ENCODE results near the gene DCN.
A peak's percentile ranks its signal among the peaks of the same experiment; 100 is the strongest.

The DCN gene

DNA sequence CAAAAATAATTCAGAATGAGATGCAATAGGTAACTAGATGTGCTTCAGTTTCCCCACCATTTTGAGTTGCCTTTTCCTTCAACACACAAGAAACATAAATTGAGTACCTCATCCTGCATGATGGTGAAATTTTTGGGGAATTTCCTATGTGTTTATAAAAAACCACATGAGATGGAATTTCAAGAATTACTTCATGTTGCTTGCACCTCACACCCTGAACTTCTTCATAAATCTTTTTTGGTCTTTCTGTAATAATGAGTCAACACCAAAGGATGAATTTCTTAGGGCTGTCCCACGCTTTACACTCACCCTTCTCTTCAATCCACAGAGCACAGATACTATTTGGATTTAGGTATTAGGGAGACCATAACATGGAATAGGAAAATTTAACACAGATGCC, 48.7 kb downstream of the DCN start:
- no peak for DNase-seq

DNA sequence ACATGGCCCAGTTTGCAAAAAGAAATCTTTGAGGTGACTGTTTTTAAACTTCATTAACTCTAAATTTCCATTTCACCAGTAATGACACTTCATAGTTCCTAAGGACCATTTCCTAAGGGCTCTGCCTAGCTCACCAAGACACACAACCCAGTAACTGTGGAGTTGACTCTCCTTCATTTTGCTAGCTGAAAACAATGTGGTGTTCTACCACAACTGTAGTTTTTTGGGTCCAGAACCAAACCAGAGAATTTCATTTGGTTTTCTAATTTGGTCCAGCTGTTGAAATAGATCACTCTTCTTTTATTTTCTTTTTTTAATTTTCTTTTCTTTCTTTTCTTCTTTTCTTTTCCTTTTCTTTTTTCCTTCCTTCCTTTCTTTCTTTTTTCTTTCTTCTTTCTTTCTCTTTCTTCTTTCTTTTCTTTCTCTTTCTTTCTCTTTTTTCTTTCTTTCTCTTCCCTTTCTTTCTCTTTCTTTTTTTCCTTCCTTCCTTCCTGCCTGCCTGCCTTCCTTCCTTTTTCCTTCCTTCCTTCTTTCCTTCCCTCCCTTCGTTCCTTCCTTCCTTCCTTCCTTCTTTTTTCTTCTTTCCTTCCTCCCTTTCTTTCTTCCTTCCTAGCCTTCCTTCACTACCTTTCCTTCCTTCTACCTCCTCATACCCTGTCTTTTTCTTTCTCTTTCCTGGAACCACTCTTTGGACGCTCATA, 52.8 kb downstream of the DCN start:
- no peak for DNase-seq

DNA sequence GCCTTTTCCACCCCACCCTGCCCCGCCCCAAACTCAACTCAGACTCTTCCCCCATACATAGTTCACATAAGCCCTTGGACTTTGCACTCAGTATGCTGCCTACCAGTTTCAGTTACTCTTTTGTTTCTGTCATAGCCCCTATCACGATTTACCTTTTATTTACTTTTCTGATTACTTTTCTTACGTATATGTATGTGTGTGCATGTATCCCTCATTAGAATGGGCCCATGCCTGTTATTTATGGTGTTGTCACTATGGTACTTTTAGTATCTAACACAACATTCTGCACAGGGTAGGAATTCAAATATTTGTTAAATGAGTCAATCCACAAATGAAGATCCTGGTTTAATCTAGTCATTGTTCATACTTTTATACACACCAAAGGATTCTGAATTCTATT, 54.9 kb downstream of the DCN start:
- DNase-seq, result no peak

DNA sequence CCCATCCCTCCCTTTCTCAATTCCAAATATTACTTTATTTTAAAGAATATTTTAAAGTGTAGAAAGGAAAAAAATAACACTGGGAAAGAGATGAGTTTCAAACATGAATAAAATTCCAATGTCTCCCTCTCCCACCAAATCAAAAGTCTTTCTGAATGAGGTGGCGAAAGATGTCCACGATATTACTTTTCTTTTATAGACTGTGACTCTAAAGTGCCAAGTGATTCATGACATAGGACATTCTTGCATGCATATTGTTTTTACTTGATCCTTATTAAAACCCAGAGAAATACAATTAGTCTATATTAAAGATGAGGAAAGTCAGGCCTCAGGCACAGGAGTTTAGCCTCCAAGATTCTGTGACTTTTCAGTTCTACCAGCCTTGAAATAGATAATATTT, 55.3 kb downstream of the DCN start:
- DNase-seq, result no peak

DNA sequence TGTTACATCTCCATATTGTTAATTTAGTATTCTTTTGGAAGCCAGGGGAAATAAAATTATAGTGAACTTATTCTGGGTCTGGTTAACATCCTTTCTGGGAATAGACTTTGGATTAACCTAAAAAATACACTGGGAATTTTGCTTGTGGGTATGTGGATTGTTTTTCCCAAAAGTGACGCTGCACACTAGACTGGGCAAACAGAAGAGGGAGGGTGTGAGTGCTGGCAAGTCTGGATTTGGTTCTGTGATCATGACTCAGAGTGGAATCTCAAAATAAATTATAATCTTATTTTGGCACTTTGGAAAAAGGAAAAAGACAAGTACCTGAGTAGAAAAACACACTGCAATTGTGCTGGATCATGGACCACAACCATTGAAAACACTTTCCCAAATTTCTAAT, 56.1 kb downstream of the DCN start:
- DNase-seq, result no peak

DNA sequence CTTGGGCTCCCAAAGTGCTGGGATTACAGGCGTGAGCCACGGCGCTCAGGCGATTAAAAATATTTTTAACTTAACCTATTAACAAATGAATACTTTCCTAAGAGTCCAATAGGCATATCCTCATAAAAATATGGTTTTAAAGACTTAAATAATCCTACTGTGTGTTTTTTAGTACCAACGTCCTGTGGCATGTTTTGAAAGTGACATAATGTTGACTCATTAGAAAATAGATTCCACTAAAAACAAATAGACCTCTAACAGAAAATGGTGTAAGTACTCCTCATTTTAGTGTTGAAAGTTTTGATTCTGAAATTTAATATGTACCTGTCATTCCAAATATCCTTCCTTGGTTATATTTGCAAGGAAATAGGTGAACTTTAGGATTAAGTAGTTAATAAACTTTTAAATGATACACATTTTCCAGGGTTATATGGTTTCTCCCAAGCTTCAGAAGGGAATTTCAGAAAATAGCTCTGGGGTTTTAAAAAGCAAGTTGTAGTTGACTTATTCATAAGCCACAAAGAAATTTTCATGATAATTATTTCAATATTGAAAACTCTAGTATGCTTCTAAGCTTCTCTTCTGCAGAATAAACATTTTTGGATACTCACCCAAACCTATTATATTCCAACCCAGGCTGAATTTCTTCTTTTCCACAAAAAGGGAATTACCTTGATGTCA, 59.2 kb downstream of the DCN start:
- no peak for DNase-seq

DNA sequence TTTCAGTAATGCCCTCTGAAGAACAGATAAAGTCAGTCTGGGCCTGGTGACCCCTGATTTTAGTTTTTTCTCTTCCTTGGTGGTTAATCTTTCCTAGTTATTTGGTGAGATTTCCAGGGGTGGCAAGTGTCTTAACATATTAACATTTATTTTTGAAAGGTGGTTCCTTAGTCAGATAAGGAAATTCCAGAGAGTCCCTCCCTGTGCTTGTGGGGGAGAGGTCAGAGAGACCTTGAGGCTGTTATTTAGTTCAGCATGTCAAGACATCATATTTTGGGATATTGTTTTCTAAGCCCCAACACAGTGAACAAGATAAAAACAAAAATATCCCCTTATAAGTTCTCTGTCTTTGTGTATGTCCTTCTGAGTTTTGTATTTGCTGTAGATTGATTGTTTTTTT, 61.8 kb downstream of the DCN start:
- DNase-seq, result no peak

DNA sequence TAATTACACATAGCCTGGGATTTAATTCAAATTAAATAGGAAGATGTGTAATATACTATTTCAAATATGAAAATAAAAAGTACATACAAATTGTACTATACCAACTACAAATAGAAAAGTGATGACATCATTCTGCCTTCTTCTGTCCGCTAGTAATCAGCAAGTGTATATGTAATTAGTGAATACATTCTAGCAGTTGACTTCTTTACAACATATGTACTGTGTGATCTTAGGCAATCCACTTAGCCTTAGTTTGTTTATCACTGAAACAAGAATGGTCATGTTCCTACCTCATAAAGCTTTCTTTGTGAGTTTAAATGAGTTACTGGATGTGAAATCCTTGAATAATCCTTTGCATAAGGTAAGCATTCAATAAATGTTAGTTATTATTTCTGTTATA, 63.5 kb downstream of the DCN start:
- DNase-seq, result no peak

DNA sequence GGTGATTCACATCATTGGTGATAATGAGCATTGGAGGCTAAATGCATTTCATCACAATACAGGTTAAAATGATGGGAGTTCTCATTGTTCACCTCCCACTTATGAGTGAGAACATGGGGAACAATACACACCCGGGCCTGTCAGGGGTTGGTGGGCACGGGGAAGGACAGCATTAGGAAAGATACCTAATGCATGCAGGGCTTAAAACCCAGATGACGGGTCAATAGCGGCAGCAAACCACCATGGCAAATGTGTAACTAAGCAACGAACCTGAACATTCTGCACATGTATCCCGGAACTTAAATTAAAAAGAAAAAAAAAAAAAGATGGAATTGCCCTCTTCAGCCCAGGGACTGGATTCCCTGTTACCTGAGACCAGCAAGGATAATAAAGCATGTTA, 69.0 kb downstream of the DCN start:
- no peak for DNase-seq

DNA sequence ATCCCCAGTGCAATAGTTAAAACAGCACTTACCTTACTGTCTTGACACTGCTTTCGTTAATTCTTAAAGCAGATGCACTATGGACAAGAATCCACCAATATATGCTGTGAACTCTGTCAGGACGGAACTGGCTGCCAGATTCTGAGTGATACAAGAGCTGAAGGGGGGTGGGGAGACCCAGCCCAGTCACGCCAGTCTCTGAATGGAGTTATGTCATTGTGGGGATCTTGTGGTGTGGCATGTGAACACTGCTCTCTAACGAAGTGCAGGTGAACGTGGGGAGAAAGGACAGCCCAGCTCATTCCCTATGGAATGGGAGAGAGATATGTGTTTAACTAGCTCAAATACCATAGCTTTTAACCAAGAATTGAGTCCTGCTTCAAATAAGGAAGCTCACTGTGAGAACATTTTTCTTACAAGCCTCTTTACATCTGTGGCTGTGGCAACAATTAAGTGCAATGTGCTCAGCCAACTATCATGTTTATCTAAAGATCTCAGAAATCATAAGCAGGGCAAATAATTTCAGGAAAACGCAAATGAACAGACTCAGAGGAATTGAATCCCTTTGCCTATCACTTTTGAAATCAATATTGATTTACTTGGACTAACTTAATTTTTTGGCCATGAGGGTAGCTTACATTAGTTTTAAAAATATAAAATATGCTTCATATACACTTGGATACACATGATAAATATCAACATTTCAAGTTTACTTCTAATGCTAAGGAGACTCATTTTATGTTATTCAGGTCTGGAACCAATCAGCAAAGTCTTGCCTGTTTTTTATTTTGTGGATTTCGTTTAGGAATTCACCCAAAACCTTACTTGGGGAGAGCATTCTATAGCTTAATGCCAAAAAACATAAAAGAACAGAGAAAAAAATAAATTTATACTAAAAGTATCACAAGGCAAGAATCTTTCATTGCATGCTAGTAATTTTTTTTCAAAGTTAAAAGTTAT, 71.0 kb downstream of the DCN start, which contains the start of gene LUM:
Gene LUM (minus strand): TSS at position 129 of the 960 bp plus-strand sequence. CDS start 2,515 bp downstream, outside the sequence.
- DNase-seq, result no peak

DNA sequence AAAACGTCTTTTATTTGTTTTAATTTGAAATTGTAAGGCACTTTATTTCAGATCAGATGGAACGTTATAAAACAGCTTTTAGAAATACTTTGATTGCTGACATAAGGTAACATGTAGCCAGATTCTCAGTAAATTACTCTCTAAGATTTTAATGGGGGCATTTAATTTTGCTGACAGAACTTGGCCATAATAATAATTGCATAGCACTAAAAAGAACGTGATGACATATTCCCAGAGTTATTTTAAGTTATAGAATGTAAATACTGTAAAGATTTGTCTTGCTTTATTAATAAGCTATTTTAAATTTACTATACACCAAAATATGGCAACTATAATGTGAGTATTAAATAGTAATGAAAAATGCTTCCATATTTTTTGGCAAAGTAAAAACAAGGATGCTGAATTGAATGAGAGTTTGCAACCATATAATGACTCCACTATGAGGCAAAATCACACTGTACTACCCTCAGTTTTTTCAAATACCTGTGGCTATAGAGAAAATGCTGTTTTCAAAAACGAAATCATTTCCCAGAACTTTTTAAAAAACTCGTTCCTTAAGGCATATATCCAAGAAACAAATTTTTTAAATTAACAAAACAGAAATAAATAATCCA, 72.2 kb downstream of the DCN start:
- DNase-seq, result no peak

DNA sequence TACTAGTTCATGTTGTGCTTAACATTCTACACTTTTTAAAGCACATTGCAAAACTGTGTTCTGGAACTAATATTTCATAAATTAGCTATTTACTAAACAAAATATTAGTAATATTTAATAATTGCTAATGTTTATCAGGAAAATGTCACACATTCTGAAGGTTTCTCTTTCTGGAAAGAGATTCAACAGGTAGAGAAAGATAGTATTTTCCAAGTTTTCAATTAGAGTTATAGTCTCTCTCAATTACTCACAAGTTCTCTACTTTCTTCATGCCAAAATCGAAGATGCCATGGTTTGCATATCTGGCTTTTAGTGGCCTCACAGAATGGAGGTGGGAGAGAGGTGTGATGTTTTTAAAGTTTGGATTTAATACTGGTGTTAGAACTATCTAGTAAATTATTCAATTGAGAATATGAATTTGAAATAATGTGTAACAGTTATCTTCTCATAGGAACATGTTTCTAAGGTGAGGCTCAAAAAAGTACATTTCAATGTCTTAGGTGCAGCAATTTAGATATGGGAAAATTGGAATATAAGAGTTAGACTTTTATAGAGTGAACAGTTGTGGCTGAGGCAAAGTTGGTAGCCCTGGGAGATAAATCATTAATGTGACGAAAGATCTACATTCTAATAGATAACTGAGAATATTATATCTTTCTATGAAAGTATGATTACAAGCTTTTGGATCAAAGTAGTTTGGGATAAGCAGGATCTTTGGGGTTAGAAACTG, 72.9 kb downstream of the DCN start:
- no peak for DNase-seq

DNA sequence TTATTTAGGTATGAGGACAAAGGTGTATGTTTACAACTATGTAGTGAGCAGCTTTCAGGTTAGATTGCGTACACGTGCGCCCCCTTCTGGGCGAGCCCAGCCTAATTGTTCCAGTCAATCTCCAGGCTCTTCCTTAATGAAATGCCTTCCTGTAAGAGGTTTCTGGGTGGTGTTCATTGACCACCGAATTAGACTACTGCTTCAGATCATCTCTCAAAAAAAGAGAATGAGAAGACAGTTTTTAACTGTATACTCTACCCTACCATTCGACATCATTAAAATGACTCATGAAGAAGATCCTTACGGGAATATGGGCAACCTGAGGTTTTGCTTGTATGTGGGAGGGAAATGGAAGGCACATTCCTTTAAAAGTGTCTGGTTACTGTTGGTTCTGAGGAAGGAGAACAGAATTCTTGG, 73.5 kb downstream of the DCN start:
- peak; percentile 38 to 71 for DNase-seq

DNA sequence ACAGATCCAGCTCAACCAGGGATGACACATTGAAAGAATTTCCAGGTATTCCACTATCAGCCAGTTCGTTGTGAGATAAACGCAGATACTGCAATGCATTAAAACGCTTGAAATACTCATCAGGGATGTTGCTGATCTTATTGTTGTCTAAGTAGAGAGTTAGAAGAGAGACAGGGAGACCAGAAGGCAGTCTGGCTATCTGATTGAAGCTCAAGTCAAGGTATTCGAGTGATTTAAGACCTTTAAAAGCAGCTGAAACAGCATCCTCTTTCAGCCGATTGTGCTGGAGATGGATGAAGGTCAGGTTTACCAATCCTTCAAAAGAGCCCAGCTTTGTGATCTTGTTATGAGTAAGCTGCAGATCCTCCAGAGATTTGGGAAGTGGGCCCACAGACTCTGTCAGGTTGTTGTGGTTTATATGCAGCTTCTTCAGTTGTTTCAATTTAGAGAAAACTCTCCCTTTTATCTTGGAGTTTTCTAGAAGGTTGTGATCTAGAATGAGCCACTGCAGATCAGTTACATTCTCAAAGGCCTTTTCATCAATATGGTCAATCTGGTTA, 74.3 kb downstream of the DCN start:
- no peak for DNase-seq

DNA sequence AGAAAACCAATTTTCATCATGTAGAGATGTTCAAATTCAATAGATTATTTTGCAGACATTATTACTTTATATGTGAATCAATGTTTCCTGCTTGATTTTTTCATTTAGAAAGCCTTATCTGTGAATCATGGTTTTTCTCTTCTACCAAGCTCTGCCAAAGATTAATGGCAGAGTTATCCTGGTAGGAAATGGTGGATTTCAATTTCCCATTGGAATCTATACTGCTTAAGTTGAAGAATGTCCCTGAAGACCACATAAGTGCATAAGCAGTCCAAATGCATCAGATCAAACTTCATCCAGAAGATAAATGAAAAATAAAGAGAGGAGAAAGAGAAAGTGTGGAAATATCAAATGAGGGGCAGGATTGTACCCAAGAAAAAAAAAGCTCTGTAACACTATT, 76.3 kb downstream of the DCN start:
- no peak for DNase-seq

DNA sequence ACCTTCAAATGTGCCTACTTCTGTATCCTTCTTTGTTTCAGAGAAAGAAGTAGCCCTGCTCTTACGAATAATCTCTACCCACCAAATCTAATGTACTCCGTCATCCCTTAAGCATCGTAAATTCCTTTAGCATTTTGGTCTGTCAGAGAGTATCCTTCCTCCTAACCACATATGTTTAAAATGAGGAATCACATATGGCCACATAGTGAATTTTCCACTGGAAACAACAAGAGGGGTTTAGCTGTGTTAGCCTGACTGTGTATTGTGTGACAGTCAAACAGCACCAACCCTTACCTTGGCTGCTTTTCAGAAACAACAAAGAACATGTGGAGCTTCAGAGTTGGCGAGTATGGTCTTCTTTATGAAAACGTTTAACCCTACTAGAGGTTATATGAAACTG, 76.8 kb downstream of the DCN start:
- no peak for DNase-seq

DNA sequence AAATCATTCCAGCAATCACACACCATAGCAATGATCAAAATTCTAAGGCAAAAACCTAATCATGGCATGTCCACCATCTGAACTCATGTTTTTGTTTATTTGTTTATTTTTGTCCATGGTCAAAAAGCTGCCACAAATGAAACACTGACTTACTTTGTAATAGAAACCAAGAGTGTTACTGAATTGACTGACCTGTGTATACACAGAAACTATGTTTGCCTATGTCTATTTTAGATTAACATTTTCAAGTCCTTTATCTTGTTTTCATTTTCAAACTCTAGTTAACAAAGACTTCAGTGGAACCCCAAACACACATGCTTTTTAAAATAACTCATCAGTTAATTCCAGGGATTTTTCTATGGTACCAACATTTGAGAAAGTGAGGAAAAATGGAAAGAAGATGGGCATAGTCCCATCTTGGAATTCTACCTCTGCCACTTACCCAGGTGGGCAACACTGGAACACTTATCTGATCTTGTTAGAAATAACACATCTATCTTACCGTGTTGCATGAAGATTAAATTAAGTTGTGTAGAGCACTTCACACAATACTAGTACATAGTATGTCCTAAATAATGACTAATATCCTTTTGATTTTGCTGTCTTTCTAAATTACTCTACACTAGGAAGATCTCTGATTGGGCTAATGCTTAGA, 77.7 kb downstream of the DCN start:
- no peak for DNase-seq

DNA sequence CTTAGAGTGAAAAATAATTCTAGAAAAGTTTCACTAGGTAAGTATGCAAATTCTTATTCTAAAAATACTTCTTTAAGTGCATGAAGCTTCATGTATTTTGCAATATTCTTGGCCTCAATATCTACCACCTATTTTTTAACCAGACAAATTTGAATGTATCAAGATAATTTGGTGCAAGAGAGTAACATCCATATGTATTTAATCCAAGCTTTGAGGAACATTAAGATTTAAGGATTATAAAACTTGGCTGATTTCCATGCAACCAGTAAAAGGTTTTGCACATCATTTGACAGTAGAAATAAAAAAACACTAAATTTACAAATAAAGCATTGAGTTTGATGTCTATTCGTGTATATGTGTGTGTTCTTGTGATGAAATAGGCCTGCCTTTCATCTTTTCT, 79.0 kb downstream of the DCN start:
- no peak for DNase-seq

DNA sequence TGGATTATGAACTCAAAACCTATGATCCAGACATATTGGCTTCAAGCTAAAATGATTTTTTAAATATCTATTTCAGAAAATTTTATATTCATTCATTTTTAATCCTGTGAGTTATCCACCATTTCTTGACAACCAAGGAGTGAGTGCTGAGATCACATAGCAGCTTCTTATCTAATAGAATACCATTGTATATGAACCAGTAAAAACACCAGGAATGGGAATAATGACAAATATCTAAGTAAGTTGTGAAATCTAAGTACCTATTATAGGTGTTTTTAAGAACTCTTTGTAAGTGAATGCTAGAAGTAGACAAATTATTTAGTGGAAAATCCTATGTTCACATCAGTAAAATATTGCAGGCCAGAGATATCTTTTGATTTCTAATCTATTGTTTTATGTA, 79.5 kb downstream of the DCN start:
- DNase-seq, result no peak

DNA sequence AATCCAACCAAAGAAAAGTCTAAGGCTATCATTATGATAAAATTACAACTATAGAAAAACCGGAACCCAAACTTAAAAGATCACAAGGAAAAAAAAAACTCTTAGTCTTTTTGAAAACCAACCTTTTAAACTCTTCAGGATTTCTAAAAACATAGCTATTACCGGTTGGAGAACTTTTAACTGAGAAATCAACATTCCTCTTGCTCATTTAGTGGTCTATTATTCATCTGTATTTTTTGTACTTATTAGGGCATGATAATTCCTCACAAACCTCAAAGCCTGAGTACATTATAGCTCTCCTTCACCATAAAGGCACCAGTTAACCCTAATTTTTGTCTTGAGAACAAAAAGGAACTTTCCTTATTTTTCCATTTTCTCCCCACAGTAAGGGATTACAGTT, 81.7 kb downstream of the DCN start:
- no peak for DNase-seq

DNA sequence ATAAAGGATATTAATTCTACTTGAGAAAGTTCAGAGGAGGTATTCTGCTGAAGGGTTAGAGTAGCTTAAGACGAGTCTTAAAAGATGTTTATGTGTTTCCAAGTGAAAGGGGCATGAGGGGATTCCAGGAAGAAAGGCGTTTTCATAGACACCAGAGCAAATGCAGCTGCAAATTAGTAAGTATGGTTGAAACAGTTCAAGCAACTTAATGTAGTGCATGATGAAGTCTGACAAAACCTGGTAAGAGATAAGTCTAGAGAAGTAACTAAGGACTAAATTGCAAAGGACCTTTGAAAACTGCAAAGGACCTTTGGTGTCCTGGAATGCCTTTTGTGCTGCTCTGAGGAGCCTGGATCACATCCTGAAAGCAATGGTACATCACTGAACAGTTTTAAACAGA, 82.8 kb downstream of the DCN start:
- DNase-seq, result no peak

DNA sequence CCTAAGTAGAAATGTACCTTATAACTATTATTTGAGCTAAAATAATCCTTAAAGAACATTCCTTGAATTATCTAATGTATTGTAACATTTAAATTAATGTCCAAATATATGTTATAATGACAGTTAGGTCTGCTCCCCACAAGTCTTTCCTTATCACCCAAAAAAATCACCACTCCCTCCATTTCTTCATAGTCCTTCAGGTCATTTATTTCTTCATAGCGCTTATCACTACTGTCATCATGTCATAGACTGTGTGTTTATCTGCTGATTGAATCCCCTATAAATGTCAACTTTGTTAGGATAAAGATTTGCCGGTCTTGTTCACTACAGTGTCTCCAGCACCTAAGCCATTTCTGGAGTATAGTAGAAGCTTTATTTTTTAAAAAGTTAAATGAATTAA, 83.3 kb downstream of the DCN start:
- DNase-seq, result no peak
